ENCODE data around the gene SMAGP.
"Not testable (repeated sequence)": the region's sequence is repeated elsewhere in the genome, so short reads cannot be mapped to it uniquely, and the experiment has no call there.

The SMAGP gene

GRCh38 chr12:51263341-51263740, 6.9 kb downstream of the SMAGP start:
- no peak for DNase-seq

DNA sequence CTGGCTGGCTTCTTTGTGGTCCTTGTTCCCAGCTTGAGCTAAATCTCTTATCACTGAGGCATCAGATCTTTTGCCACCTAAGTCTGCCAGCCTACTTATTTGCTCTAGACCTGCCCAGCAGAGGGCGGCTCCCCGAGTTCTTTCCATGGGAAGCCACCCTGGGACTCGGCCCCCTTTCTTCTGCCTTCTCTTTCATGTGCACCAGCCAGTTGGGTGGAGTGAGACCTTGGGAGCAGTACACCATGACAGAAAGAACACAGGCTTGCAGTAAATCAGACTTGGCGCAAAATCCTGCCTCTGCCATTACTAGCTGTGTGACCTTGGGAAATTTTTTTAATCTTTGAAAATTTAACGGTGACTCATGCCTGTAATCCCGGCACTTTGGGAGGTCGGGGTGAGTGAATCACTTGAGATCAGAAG, 7.4 kb downstream of the SMAGP start:
- peak; percentile 39 for DNase-seq

DNA sequence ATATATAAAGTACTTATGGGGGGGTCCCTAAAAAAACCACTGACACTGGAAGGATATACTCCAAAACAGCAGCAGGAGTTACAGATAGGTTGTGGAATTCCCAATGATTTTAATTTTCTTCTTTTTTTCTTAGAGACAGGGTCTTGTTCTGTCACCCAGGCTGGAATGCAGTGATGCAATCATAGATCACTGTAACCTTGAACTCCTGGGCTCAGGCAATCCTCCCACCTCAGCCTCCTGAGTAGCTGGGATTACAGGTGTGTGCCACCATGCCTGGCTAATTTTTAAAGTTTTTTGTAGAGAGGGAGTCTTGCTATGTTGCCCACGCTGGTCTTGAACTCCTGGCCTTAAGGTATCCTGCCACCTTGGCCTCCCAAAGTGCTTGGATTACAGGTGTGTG, 10.6 kb downstream of the SMAGP start:
- not testable (repeated sequence) for DNase-seq

DNA sequence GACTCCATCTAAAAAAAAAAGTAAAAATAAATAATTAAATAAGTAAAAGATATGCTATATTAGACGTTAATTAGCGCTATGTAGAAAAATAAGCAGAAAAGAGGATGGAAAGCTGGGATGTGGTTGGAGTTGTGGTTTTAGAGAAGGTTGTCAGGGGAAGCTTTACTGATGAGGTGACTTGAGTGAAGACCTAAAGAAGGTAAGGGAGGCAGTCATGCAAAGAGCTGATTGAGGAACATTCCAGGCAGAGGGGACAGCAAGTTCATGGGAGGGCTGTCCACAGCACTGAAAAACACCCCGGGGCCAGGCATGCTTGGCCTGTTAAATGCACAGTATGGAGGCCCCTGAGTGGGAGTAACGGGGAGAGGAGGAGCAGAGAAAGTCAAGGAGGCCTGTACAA, 15.7 kb downstream of the SMAGP start:
- no peak for DNase-seq

- DNase-seq = no peak
Measured at GRCh38 chr12:51253276-51253675, 16.9 kb downstream of the SMAGP start.

GRCh38 chr12:51247523-51248206, 22.6 kb downstream of the SMAGP start:
- no peak for DNase-seq

DNA sequence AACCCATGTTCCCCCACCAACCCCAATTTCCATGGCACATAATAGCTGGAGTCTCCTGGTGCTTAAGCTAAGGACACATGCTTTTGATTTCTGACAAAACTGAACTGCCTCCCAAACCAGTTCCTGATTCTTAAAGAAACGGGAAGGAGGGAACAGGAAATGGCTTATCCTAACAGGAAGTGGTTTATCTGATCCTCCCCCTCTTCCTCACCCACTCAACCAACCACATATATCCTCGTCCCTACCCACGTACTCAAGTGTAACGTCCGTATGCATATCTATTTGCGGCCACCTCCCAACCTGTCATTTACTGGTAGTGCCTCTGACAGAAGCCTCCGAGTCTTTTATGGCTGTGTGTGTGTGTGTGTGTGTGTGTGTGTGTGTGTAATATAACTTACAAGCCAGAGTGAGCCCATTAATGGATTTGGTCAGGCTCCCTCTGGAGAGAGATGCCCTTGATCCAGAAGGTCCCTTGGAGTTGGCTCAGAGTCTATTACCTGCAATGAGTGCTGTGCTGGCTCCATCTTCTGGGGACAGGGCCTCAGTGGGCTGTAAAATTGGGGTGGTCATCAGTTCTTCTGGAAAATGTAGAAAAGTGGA, 23.9 kb downstream of the SMAGP start:
- DNase-seq = no peak

GRCh38 chr12:51245476-51246253, 24.6 kb downstream of the SMAGP start:
- DNase-seq = no peak

- no peak for DNase-seq
Measured at GRCh38 chr12:51244269-51244668, 25.9 kb downstream of the SMAGP start.

- no peak for DNase-seq
Measured at GRCh38 chr12:51242876-51243275, 27.3 kb downstream of the SMAGP start.

DNA sequence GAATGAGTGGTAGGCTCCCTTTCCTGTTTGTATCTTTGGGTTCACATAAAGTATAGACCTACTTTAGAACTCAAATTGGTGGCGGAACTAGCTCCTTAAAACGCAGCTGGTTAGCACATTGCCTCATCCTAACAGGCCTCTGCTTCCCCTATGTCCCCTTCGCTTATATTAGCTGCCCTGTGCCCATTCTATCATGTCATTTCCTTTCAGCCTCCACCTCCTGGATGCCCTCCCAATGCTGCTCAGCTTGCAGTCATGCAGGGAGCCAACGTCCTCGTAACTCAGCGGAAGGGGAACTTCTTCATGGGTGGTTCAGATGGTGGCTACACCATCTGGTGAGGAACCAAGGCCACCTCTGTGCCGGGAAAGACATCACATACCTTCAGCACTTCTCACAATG, 28.1 kb downstream of the SMAGP start:
- no peak for DNase-seq

- no peak for DNase-seq
Measured at GRCh38 chr12:51240971-51241370, 29.2 kb downstream of the SMAGP start.

DNA sequence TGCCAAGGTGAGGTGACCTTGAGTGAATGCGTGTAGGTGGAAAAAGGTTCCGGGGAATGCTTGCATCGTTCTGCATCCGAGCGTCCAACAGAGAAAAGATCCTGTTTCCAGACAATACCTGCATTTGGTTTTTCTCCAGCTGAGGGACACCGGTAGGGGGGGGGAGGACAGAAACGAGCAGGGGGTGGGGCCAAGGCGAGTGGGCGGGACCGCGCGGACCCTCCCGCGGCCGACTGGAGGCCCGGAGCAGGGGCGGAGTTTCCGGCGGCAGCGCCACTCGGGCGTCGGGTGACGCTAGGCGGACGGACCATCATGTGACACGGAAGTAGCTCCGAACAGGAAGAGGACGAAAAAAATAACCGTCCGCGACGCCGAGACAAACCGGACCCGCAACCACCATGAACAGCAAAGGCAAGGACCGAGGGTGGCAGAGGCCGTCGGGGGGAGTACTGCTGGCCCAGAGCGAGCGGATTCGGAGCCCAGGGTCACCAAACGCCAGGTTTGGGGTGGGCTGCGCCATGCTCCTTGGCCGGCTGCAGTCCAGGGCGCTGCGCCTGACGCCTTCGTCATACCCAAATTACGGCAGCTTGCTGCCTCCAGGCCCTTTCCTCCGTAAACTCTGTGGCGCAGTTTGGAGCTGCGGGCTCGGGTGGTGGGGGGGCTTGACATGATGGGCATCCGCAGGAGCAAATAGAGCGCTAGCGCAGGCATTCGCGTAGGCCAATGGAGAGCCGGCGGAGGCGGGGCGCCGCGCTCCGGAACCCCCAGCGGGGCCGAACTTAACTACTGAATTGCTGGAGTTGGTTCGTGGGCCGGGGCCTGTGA, 31.5 kb downstream of the SMAGP start, which contains the start of gene DAZAP2:
DAZAP2 (plus strand) TSS at position 317 of the 825 bp plus-strand sequence; CDS start at position 399, 82 bp downstream.
- DNase-seq = peak; percentile 91

GRCh38 chr12:51238037-51238509, 32.1 kb downstream of the SMAGP start:
- no peak for DNase-seq

GRCh38 chr12:51234530-51234929, 35.7 kb downstream of the SMAGP start:
- DNase-seq = no peak

- DNase-seq = no peak
Measured at GRCh38 chr12:51232642-51233041, 37.6 kb downstream of the SMAGP start.

- no peak for DNase-seq
Measured at GRCh38 chr12:51229116-51229809, 41.0 kb downstream of the SMAGP start.

DNA sequence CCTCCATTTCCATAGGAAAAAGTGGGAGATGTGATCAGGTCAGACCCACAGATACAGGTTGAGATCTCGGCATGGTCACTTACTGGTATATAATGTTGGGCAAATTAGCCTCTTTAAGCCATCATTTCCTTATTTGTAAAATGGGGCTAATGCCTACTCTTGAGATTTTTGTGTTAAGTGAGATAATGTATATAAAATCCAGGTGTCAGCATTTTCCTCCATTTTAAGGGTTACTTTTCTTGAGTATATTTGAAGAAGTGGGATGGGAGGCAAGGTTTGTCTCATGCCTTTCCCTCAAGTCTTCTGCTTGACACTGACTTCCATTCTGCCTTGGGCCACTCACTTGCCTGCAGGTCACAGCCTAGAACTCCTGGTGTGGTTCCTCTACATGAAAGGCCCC, 42.3 kb downstream of the SMAGP start:
- no peak for DNase-seq

DNA sequence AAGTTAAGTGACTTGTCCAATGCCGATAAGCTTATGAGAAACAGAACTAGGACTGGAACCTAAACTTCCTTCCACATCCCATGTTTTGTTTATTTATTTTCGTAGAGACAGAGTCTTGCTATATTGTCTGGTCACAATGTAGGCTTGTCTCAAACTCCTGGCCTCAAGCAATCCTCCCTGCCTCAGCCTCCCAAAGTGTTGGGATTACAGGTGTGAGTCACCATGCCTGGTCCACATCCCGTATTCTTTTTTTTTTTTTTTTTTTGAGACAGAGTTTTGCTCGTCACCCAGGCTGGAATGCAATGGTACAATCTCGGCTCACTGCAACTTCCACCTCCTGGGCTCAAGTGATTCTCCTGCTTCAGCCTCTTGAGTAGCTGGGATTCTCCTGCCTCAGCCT, 43.1 kb downstream of the SMAGP start:
- not testable (repeated sequence) for DNase-seq

DNA sequence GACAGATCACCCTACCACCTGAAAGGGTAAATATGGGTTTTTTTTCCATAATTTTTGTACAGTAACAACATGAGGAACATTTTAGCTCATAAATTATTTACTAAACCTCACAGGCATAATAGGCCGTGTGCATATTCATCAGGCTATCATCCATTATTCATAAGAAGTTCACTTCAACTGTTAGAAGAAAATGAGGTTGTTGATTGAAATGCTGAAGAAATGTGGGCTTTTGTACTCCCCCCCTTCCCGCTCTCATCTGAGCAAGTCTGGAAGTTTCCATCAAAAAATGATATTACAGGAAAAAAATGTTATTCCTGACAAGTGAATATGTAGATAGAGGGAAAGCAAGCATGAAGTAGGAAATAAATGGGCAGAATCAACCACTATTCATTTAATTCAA, 44.4 kb downstream of the SMAGP start:
- no peak for DNase-seq

DNA sequence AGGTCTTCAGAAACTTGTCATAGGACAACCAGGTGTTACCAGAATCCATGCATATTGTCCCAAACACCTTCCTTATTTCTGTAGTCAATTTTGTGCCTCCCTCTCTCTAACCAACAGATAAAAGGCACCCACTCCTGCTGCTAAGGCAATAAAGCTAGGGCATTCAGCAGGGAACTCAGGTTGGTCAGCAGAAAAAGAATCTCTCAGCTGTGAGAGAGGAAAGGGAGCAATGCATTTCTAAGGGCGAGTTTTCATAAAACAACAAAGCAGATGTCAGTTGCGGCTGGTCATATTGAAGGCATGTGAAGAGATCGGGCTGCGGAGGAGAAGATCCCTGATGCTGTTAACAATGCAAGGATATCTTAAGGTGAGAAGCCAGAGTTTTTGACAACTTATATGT, 45.0 kb downstream of the SMAGP start:
- no peak for DNase-seq

GRCh38 chr12:51224625-51225024, 45.6 kb downstream of the SMAGP start:
- no peak for DNase-seq

Measured in NCI-H1436 (cell line).